CD4-positive, alpha-beta T cell treated with Interleukin-4 for 4 hours (primary cell): ENCODE data around the gene RAP1GAP.
A peak's percentile ranks its signal among the peaks of the same experiment; 100 is the strongest.

Source experiments
- DNase-seq: peaks from one replicate; pipeline ENCODE4 v3.0.0-alpha.2; 2020

The RAP1GAP gene

DNA sequence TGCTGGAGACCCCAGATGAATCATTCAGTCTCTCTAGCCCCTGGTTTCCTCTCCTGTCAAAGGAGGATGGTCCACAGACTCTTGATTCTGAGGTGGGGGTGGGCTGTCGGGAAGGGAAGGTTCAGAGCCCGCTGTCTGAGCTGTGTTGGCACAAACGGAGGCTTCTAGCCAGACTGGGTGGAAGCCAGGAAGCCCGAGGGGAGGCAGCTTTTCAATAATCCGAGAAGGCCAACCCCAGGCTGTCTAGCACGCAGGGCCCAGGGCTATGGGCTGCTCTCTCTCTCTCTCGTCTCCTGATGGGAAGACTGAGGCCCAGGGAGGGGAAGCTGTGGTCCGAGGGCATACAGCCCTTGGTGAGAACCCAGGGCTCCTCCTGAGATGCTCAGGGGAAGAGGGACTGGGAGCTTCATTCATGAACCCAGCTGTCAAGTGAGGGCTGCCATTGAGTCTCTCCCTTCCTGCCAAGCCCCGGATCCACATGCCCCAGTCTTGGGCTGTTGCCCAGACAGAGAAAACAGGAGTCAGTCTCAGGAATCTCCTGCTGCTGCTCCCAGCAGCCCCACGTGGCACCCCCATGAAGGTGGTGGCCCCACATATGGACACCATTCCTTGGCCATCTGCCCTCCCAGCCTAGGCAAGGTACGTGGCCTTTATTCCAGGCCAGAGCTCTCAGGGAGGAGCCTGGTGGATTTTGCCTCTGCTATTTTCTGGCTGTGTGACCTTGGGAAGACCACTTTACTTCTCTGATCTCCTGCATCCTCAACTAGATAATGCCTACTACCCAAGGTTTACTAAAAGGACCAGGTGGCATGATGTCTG, 44.4 kb downstream of the RAP1GAP start:
- no peak for DNase-seq

DNA sequence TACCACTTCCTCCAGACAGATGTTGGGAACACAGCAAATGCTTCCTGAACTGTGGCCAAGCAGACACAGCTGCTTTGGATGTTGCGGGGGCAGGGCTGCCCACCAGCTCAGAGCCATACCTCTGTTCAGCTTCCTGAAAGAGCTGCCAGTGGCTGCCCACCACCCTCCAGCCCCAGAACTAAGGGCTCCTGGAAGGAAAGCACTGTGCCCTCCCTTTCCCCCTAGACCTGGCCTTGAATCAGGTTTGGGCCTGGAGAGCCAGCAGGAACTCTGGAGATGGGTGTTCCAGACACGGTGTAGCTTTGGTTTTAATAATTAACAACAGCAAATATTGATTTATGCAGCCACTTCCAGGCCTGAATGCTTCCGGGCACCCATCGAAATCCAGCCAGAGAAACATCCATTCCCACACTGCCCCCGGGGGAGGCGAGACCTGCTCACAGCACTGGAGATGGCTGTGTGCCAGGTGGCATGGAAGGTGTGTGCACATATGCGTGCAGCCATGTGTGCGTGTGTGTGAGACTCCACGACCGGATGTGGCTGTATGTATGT, 45.7 kb downstream of the RAP1GAP start:
- DNase-seq: no peak

DNA sequence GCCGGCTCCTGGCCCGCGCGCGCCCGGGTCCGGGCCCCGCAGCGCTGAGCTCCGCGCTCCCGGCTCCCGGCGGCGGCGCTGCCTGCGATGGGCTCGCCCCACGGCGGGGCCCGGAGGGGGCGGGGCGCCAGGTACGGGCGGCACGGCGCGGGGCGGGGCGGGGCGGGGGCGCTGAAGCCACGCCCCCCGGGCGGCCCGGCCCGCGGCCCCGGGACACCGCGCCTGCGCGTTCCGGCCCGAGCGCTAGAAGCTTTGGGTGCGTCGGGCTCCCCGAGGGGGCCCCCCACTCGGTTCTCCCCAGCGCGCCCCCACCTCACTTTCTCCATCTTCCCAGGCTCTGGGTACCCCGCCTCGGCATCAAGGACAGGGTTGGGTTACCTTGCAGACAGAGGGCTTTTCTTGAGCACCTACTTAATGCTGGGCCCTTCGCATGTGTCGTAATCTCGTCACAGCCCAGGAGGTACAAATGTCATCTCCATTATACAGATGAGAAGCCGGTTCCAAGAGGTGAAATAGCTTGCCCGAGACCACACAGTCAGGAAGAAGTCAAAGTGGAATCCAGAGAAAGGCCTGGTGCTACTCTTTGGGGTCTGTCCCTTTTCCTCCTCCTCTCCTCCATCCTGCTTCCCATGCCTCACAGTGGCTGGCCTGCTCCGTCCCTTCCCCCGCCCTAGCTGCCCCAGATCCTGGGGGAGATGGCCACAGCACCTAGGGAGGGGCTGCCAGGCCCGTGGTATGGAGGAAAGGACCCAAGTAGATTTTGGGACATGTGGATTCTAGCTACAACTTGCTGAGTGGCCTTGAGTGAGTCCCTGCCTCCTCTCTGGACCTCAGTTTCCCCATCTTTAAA, 46.5 kb downstream of the RAP1GAP start:
- peak; percentile 5 for DNase-seq

DNA sequence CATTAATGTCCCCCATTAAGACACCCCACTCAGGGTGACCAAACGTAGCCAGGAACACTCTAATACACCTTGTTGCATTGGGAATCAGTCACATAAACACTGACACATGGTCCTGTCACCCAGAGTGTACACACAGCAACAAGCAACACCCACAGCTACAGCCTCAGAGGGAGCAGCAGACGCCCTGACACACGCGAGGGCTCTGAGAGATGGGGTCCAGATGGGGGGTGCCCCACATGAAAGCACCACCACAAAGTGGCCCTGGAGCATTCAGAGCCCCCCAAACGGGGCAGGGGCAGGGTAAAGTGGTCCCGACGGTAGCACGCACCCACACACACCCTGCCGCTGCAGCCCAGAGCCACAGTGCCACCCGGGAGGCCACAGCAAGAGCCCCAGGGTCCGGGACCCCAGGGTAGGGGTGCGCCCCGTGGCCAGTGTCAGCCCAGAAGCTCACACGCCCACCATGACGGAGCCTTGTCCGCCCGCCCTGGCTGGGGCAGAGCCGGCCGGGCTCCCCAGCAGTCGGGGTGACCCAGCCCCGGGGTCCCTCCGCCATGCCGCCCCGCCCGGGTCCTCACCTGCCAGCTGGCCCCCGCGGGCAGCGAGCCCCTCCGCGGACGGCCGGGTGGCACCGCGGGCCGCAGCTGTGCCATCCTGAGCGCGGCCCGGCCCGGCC, 47.3 kb downstream of the RAP1GAP start:
- no peak for DNase-seq

DNA sequence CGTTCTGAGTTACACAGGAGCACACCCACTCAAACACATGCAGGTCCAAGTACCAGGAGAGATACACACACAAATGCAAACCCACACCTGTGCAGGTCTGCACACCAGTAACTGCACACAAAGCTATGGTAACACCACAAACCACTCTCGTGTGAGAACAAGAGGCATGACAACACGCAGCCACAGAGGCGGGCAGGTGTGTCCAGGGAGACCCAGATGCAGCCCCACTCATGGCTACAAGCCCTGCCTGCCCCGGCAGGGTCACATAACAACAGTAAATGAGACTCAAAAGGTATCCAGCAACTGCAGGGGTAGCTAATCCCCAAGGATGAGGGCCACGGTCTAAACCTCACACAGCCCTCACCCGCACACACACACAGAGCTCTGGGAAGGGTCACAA, 48.1 kb downstream of the RAP1GAP start:
- DNase-seq: no peak

DNA sequence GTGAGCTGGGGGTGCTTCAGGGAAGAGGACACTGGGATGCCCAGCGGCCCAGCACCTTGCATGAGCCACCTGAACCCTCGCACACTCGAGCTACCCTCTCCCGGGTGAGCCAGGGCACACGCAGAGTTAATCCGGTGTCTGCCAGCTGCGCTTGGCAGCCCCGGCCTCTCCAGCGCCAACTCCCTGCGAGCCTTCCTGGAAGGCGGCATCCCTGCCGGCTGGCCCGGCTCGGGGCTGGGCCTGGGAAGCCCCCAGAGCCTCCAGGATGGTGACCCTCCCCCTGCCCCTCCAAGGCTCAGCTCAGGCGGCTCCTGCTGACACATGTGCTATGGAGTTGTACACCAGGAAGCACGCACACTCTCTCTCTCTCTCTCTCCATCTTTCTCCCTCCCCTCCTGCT, 48.7 kb downstream of the RAP1GAP start:
- DNase-seq: no peak

DNA sequence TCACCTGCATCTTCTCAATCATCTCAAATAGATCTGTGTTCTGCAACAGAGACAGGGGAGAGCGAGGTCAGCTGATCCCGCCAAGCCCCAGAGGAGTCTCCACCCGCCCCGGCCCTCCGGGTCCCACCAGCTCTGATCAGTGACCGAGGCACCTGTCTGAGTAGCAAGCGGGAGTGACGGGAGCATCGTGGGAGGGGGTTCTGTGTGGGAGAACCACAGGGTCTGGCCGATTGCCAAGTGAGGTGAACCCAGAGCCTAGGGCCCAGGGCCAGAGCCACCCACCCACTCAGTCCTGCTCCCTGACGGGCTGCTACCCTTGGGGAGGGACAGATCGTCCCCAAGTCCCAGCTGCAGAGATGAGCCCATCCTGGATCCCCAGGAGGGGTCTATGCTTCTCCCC, 49.1 kb downstream of the RAP1GAP start:
- DNase-seq: no peak

DNA sequence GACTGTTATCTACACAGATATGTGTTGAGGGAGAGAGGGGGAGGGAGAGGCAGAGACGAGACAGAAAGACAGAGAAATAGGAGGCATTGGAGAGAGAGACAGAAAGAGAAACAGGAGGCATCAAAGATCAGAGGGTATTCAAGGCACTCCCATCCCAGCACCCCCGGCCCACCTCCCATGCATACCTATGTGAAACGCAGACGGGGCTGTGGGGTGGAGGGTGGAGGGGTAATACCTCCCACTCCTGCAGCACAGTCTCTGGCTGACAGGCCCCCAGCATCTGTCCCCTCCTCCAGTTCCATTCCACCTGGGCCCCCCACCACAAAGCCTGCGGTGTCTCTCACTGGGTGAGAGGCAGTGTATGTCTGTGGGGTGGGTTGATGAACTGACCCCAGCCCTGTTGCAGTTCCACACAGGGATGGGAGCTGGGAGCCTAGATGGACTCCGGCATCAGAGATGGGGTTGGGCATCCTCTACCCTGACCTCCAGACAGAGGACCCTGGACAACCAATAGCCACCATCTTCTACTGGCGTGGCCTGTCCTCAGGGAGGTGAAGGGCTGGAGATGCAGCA, 49.7 kb downstream of the RAP1GAP start:
- no peak for DNase-seq

DNA sequence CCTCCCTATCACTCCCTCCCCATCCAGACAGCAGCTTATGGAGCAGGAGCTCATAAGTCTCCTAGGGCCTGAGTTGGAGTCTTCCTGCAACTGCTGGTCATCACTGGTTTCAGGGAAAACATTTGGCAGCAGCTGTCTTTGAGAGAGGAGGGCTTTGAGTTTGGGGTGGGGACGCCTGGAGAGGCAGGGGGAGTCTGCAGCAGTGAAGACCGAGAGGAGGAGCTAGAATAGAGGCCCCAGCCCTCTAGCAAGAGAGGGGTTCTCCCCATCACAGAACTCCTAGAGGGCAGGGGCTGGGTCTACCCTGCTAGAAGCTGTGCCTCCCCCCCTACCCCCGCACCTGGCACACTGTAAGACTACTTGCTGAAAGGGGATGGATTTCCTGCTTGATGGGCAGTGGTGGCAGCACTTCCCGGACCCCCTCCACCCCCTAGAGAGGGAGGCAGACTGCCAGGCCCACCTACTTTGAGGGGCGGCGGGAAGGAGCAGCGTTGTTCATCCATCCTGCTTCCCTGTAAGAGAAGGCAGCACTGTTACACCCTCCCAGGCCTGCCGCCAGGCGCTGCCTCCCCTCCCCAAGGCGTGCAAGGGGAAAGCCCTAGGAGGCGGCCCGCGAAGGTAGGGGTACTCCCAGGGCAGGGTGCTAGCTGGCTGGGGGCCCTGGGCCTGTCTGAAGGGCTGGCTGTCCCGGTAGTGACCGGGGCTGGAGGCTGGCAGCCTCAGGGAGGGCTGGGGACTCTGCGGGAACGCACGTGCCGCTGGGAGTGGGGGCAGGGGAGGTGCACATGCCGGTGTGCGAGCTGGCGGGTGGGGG, 50.4 kb downstream of the RAP1GAP start:
- DNase-seq: no peak

DNA sequence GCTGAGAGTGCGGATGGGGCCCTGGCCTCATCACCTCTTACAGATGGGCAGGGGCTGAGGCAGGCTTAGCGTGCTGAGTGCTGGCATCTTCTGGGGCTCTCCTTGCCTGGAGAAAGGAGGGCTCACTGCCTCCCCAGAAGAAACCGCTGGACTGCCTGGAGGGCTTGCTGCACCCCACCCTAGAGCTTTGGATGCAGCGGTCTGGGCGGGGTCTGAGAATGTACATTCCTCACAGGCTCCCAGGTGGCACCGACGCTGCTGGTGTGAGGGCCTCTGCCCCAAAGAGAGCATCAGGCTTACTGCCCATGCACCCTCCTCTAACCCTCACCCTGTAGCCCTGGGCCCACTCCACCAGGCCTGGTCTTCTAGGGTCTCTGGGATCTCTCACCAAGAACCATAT, 51.1 kb downstream of the RAP1GAP start:
- DNase-seq: no peak

DNA sequence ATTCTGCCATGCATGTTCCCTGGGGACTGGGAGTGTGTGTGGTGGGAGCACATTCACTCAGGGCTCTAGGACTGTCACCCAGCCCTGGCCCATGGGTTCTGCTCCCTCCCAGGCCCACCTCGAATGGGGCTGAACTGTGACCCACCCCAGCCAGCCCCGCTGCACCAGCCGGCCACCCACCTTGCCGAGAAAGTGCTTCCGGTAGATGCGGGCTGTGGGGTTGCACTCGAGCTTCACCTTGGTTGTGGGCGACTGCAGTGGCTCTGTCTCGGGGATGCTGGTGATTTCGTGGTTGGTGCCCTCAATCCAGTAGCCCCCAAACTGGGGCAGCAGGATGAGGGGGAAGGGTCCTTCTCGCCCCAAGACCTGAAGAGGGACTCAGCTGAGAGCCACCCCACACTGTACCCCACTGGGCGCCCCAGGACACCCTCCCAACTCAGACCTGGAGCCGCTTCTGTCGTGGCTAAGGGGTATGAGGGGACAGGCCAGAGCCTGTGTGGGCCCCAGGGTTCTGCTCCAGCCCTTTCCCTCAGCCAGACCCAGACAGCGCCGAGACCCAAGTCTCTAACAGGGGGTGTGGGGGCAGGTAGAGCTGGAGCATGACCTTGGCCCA, 51.9 kb downstream of the RAP1GAP start:
- no peak for DNase-seq

DNA sequence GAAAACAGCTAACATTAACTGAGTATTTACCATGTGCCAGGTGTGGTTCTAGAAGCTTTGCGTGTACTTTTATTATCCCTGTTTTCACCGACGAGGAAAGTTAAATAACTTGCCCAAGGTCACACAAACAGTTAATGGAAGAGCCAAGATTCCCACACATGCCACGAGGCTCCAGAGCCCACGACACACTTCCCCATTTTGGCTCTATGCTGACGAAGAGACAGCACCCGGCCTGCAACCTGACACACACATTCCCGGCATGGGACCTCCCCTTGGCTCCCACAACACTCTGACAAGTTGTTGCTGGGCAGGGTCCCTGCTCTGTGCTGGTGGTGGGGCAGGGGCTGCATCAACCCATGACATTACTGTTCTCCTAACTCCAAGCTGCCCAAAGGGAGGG, 52.8 kb downstream of the RAP1GAP start:
- DNase-seq: no peak

DNA sequence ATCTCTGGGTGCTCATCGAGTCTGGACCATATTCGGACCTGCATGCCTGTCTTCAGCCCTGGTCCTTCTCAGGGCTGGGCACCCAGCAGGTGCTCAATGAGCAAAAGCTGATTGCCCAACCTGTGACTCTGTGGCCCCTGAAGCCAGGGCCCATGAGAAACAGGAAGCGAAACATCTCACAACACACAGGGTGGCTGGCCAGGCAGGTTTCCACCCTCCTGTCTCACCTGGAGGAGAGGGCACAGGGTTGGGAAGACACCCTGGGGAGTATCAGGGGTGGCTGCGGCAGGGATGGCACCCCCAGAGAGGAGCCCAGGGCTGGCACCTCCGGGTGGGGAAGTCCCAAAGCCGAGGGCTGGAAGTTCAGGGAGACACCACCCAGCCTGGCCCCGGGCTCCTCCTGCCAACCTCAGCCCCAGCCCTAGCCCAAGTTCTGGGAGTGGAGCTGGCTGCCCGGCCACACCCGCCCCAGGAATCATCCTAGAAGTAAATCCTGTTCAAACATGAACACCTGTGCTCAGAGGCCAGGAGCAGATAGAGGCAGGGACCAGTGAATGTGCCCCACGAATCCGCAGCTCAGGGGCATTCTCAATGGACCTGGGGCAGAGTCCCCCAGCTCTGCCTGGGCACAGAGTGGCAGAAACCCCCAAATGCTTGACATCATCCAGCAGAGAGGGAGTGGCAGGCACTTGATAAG, 54.6 kb downstream of the RAP1GAP start:
- DNase-seq: no peak

DNA sequence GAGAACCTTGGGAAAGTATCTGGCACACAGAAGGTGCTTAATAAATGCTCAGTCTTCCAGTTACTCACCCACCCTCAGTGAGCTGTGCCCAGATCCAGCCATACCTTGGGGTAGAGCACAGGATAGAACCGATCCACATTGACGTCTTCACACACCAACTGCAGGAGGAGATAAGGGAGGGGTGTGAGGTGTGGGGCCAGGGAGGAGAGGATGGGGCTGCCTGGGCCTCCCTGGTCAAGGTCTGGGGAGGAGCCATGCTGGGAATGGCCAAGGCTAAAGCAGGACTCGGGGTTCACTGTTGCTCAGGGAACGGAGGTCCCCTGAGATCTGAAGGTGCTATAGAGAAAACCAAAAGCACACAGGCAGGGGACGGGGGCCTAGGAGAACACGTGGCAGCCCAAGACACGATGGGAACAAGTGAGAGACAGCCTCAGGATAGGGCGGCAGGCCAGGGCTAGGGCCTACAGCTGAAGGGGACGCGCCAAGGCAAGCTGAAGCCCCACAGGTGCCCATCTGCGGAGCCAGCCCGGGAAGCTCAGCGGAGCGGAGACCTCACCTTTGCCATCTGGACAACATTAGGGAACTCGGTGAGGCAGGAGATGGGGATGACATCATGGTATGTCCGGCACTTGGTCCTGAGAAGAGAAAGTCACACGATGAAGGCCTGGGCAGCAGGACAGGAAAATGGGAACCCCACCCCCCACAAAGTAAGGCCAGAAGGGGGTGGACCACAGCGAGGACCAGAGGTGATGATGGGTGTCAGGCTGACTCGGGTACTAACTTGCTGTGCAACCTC, 55.9 kb downstream of the RAP1GAP start:
- no peak for DNase-seq

DNA sequence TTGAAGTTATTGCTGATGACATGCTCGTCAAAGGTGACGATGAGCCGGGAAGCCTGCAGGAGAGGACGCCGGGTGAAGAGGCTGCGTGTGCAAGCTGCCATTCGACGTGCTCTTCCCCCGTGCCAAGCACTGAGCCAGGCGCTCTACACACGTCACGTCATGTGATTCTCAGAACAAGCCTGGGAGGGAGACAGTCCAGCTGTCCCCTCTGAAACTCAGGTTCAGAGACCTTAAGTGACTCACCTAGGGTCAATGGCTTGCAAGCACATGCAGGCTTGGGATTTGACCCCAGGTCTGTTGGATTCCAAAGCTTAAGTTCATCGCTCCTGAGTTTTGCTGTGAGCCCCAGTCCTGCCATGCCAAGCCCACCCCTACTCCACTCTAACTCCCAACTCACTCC, 57.1 kb downstream of the RAP1GAP start:
- DNase-seq: no peak

DNA sequence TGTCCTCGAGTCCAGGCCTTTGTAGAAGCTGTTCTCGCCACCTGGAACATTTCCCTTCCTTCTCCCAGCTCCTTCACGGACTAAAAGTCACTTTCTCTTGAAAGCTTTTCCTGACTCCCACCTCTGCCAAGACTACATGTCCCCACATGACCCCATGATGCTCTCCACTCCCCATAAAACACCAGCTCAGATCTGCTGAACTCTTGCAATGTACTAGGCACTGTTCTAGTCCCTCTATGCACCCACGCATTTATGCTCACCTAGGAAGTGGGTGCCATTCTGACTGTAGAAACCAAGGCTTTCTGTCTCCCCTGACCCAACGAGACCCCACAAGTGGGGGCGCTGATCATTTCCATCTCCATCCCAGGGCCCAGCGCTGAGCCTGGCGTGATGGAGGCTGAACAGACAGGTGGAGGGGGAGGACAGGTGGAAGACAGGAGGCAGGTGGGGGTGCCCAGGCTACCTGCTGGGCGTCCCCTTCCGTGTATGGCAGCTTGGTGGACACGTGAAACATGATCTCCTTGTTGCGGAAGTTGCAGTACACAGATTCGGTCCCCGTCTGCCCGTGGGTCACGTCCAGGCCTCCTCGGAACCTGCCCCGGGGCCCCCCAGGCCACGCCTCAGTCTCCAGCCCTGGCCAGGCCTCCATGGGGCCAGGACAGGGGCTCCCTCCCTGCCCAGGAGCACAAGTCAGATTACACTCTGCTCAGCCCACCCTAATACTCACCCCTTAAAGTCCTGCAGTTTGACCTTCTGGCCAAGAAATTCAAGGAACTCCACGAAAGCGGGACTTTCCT, 58.0 kb downstream of the RAP1GAP start:
- no peak for DNase-seq

DNA sequence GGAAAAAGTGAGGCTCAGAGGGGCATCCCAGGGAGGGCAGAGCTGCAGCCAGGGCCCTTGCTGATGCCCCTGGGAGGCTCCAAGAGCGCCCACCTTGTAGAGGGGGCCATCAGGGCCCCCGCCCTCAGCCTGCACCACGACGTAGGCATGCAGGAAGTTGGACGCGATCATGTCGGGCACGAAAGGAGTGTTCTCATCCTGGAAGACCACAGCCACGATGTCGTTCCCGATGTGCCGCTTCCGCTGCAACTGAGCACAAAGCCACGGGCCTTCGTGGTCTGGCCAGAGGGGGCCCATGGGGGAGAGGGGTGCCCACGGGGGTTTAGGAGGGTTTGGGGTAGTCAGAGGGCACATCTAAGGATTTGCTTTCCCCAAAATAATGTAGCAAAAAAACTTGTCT, 59.1 kb downstream of the RAP1GAP start:
- no peak for DNase-seq

DNA sequence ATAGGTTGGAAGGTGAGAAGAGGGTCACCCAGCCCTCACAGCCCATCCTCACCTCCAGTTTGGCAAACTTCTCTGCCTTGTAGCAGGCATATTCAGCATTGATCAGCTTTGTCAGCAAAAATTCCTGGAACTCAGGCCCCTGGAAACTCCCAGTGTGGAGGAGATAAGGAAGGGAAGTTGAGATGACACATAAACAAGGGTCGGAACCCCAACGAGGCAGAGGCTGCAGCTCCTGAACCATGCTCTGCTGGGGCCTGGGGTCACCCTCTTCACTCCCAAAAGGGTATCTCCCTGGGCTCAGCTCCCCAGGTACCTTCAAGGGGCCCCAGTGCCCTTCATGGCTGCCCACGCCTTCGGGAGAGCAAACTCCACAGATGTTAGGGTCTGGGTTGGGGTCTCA, 60.4 kb downstream of the RAP1GAP start:
- no peak for DNase-seq
